HG02763 (cell line): ENCODE data around the gene ZBTB44.
A peak's percentile ranks its signal among the peaks of the same experiment; 100 is the strongest.
"Not testable (repeated sequence)": the region's sequence is repeated elsewhere in the genome, so short reads cannot be mapped to it uniquely, and the experiment has no call there.

Experiments used
- ATAC-seq: cut with Tn5 transposase; IDR thresholded peaks from one replicate; pipeline ENCODE4 v1.9.1; 2021; ENCODE audit warnings: mild to moderate bottlenecking, moderate library complexity; ENCODE audit not compliant: unreplicated experiment

ZBTB44 gene

DNA sequence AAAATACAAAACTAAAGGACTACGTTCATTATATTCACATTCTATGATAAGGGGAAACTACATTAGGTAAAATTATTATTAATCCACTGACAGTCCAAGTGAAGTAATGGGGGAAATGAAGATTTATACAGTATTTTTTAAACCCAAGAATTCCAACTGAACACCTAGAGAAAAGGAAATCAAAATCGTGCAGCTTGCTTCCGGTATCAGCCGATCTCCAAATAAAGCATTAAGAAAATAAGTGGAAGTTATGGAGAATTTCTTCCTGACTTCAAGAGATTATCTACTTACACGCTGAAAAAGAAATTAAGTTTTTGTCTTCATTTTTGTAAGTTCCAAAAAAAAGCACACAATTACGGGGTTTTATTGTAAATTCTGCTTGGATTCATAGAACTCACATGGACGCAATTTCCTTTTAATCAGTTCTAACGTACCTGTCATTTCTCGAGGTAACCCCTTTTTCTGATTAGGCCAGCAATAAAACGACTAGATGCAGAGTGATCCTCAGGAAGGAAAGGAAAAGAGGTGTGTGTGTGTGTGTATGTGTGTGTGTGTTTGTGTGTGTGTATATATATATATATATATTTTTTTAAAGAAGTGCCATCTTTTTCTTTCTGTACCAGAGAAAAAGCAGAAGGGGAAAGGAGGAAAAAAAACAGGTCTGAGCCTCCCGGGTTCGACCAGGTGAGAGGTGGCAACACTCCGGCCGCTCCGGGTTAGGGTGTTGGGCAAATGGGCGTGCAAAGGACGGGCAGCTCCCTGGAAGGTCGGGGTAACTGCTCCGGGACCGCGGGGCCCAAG, 1.1 kb downstream of the ZBTB44 start:
- ATAC-seq = no peak

- no peak for ATAC-seq
Observed at GRCh38 chr11:130312046-130312445, 2.7 kb downstream of the ZBTB44 start.

DNA sequence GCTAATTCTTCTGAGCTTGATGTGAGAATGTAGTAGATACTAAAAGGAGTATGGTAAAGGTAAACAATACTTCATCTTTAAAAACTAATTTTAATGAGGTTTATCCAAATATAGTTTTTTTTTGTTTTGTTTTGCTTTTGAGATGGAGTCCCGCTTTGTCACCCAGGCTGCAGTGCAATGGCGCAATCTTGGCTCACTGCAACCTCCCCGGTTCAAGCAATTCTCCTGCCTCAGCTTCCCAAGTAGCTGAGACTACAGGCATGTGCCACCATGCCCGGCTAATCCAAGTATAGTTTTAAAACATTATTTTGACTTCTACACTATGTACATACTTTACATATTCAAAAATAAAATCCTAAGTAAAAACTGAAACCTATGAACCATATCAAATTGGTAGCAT, 4.1 kb downstream of the ZBTB44 start:
- ATAC-seq = no peak

DNA sequence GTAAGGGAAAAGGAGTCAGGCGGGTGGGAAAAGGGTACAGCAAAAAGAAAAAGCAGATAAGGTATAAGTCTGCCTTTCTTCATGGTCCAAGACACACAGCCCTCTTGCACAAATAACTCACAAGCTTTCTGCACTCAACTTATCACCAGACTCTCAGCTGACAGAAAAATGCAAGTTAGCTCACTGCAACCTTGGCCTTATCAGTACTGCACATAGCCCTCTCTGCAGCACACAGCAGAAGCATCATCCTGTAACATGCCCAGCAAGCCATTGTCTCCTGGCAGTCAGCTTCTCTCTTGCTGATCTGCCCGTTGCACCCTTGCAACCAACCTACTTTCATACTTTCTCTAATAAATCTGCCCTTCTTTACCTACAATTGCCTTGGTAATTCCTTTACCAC, 5.8 kb downstream of the ZBTB44 start:
- ATAC-seq = no peak

DNA sequence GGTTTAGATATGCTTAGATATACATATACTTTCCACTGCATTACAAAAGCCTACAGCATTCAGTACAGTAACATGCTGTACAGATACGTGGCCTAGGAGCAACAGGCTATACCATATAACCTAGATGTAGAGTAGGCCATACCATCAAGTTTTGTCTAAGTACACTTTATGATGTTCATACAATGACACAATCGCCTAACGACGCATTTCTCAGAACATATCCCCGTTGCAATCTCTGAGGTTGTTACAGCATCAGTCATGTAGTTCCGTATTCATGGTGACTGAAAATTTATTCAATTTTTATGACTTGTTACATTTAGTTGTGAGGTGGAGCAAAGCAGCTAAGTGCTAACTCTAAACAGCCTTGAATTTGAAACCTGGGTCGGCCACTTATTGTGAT, 6.7 kb downstream of the ZBTB44 start:
- ATAC-seq = no peak

DNA sequence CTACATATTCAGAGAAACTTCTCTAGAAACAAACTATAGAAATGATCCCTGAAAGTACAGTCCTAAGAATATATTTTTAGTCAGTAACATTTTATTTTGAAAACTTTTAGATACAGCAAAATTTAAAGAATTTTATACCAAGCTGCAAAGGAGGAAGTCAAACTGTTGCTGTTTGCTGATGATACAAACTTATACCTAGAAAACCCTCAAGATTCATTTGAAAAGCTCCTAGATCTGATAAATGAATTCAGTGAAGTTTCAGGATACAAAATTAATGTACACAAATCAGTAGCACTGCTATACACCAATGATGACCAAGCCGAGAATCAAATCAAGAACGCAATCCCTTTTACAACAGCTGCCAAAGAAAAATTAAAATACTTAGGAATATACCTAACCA, 10.1 kb downstream of the ZBTB44 start:
- no peak for ATAC-seq

GRCh38 chr11:130301002-130301401, 13.7 kb downstream of the ZBTB44 start:
- ATAC-seq = no peak

DNA sequence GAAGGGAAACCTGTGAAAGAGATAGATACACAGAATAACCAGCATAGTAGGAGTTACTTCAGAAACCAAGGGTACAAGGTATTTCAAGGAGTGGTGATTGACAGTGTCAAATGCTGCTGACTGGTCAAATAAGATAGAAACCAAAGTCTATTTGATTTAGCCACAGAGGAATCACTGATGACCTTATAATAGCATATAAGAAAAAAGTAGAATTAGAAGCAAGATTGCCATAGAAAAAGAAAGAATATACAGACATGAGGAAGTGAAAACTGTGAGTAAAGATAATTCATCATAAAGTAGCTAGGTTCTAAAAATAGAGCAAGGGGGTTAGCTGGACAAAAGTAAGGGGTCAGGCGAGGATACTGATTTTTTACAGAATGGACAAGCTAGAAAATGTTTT, 14.2 kb downstream of the ZBTB44 start:
- no peak for ATAC-seq

GRCh38 chr11:130299978-130300377, 14.7 kb downstream of the ZBTB44 start:
- ATAC-seq = no peak

GRCh38 chr11:130295657-130296056, 19.1 kb downstream of the ZBTB44 start:
- no peak for ATAC-seq

DNA sequence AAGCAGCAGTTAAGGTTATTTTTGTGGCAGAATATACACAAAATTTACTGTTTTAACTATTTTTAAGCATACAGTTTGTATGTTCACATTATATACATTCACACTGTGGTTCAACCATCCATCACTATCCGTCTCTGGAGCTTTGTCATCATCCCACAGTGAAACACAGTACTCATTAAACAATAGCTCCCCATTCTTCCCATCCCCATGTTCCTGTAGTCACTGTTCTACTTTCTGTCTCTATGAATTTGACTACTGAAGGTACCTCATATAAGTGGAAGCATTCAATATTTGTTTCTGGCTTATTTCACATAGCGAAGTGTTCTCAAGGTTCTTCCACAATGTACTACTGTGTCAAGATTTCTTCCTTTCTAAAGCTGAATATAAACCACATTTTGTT, 32.6 kb downstream of the ZBTB44 start:
- no peak for ATAC-seq

GRCh38 chr11:130281341-130281740, 33.4 kb downstream of the ZBTB44 start:
- not testable (repeated sequence) for ATAC-seq

GRCh38 chr11:130279989-130280388, 34.7 kb downstream of the ZBTB44 start:
- ATAC-seq = no peak

DNA sequence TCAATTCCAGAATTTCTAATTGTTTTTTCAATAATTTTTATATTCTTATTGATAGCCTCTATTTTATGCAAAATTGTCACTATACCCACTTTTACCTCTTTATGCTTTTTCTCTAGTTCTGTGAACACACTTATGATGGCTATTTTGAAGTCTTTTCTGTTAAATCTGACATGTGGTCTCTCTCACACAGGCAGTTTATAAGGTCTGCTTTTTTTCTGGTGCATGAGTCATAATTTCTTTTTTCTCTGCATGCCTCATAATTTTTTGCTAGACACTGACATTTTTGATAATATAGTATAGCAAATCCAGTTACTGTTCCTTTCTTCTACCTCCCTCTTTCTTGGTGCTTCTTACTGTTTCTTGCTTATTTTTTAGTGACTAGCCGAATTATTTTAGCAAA, 36.0 kb downstream of the ZBTB44 start:
- ATAC-seq = no peak

GRCh38 chr11:130278151-130278550, 36.6 kb downstream of the ZBTB44 start:
- no peak for ATAC-seq

GRCh38 chr11:130272336-130272735, 42.4 kb downstream of the ZBTB44 start:
- no peak for ATAC-seq

GRCh38 chr11:130269326-130269943, 45.3 kb downstream of the ZBTB44 start:
- peak; percentile 67 for ATAC-seq

DNA sequence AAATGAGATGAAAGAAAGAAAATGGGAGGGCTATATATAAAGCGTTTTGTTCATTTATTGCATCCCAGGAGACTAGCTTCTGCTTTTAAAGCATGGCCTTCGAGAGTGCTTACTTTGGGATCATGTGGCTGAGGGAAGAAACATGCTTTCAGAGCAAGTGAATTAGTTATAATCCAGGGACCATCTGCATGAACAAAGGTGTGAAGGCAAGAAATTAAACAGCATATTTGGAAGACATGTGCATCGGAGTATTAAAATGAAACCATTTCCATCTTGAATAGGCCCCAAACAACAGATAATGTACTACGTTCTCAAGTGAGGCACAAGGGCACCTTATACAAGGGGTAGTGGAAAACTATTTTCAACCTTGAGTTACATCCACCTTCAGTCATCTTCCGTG, 51.4 kb downstream of the ZBTB44 start:
- no peak for ATAC-seq

DNA sequence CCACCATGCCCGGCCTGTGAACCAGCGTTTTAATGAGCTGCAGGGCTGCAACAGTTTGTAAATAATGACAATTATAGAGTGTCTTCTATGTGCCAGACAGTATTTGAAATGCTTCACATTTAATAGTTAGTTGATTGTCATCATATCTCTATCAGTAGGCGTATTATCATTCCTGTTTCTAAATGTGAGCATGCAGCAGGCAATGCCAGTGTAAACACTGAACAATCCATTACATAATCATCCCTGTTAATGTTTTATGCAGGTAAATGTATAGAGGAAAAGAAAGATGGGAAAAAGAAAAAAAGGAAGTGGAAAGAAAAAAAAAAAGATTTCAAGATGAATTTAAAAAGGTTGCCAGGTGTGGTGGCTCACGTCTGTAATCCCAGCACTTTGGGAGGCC, 52.3 kb downstream of the ZBTB44 start:
- no peak for ATAC-seq

- no peak for ATAC-seq
Observed at GRCh38 chr11:130261571-130261970, 53.1 kb downstream of the ZBTB44 start.

GRCh38 chr11:130260742-130261141, 54.0 kb downstream of the ZBTB44 start:
- ATAC-seq = no peak

- ATAC-seq = no peak
Observed at GRCh38 chr11:130260080-130260627, 54.6 kb downstream of the ZBTB44 start.
